Lower leg skin (tissue), 3 donors: ENCODE measurements around the gene LSMEM2.

Experiments
- POLR2A ChIP-seq, 2 donors: fragments of 450-650 bp; IDR thresholded peaks; one replicate each; pipeline ENCODE4 v1.6.1; 2016 to 2017; ENCODE audit warnings: antibody characterized with exemption in 2 of 2, mild to moderate bottlenecking in 1 of 2, moderate library complexity in 1 of 2
- TF ChIP-seq, protein P1 (sequence below), 3 donors: fragments of 450-650 bp; IDR thresholded peaks; one replicate each; pipeline ENCODE4 v1.5.1; 2016; ENCODE audit warnings: antibody characterized with exemption in 3 of 3, mild to moderate bottlenecking in 3 of 3, moderate library complexity in 2 of 3

DNA sequence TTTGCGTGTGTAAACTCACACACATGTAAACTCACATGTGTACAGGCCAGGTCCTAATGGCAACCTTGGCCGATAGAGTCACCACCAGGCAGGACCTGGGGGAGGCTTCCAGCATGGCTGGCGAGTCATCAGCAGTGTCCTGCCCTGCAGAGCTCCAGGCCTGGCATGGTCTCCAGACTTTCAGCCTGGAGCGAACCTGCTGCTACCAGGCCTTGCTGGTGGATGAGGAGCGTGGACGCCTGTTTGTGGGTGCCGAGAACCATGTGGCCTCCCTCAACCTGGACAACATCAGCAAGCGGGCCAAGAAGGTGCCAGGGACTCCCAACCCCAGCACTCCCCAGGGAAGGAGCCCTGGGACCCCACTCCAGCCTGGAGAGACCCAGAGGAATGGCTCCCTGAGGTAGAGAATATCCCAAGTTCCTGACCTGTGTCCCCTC lies 8.9 kb upstream of the LSMEM2 start:
- TF ChIP-seq, protein P1, sequence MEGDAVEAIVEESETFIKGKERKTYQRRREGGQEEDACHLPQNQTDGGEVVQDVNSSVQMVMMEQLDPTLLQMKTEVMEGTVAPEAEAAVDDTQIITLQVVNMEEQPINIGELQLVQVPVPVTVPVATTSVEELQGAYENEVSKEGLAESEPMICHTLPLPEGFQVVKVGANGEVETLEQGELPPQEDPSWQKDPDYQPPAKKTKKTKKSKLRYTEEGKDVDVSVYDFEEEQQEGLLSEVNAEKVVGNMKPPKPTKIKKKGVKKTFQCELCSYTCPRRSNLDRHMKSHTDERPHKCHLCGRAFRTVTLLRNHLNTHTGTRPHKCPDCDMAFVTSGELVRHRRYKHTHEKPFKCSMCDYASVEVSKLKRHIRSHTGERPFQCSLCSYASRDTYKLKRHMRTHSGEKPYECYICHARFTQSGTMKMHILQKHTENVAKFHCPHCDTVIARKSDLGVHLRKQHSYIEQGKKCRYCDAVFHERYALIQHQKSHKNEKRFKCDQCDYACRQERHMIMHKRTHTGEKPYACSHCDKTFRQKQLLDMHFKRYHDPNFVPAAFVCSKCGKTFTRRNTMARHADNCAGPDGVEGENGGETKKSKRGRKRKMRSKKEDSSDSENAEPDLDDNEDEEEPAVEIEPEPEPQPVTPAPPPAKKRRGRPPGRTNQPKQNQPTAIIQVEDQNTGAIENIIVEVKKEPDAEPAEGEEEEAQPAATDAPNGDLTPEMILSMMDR (IDR thresholded peaks at IDR 0.05): no peak
- no peak for TF ChIP-seq POLR2A (IDR thresholded peaks at IDR 0.05)
